ENCODE data around the gene TMEM121. TPM values are rescaled to one million over a fixed set of nuclear protein-coding genes. Genes with fewer than 3 reads are reported as not detected.
"Not testable (repeated sequence)": the region's sequence is repeated elsewhere in the genome, so short reads cannot be mapped to it uniquely, and the experiment has no call there.

Gene TMEM121
- total RNA-seq, 1 donor from 2014 or later, result 1.5 TPM

DNA sequence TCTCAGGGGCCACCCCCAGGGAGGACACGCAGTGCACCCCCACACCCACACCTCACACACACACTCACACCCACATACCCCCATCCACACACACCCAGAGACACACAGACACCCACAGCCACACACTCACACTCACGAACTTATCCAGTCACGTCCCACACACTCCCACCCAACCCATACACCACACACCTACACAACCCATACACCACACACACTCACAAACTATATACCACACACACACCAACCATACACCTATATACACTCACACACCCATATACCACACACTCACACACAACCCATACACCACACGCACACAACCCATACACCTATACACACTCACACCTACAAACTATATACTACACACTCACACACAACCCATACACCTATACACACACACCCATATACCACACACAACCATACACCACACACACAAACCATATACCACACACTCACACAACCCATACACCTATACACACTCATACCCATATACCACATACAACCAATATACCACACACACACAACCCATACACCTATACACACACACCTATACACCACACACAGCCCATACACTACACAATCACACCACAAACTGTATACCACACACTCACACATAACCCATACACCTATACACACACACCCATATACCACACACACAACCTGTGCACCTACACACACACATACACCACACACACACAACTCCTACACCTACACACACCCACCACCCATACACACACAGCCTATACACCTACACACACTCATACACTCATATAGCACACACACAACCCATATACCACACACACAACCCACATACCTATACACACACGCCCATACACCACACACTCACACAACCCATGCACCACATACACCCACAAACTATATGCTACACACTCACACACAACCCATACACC lies 42.7 kb downstream of the TMEM121 start:
- Histone ChIP-seq H3K4me3 (no peak overlapping the region), H3K9me3 (no peaks in the 10 kb centered on the region), H3K27ac (no peak overlapping the region), H3K4me1 (no peaks in the 10 kb centered on the region), H3K27me3 (no peaks in the 10 kb centered on the region), H3K36me3 (no peaks in the 10 kb centered on the region)
- intact Hi-C loops (cut with DNase I), result no loop called here
- DNase-seq (no peak), ATAC-seq (no peak)
- TF ChIP-seq, protein P1, sequence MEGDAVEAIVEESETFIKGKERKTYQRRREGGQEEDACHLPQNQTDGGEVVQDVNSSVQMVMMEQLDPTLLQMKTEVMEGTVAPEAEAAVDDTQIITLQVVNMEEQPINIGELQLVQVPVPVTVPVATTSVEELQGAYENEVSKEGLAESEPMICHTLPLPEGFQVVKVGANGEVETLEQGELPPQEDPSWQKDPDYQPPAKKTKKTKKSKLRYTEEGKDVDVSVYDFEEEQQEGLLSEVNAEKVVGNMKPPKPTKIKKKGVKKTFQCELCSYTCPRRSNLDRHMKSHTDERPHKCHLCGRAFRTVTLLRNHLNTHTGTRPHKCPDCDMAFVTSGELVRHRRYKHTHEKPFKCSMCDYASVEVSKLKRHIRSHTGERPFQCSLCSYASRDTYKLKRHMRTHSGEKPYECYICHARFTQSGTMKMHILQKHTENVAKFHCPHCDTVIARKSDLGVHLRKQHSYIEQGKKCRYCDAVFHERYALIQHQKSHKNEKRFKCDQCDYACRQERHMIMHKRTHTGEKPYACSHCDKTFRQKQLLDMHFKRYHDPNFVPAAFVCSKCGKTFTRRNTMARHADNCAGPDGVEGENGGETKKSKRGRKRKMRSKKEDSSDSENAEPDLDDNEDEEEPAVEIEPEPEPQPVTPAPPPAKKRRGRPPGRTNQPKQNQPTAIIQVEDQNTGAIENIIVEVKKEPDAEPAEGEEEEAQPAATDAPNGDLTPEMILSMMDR (IDR thresholded peaks at IDR 0.05), result no peak

GRCh38 chr14:105570482-105570881 lies 44.1 kb downstream of the TMEM121 start:
- TF ChIP-seq, protein P1 (IDR thresholded peaks at IDR 0.05), result no peak
- Histone ChIP-seq H3K36me3 (no peaks in the 10 kb centered on the region), H3K9me3 (no peaks in the 10 kb centered on the region), H3K27me3 (no peaks in the 10 kb centered on the region), H3K4me3 (no peak overlapping the region), H3K27ac (no peak overlapping the region), H3K4me1 (no peaks in the 10 kb centered on the region)
- ATAC-seq, result no peak
- no peak for DNase-seq
- intact Hi-C loops (cut with DNase I), result no loop called here

GRCh38 chr14:105571181-105571951 lies 45.0 kb downstream of the TMEM121 start:
- peak; percentile 52 for DNase-seq
- H3K36me3 ChIP-seq; H3K27me3 ChIP-seq; H3K4me1 ChIP-seq; intact Hi-C loops (cut with DNase I); H3K27ac ChIP-seq; H3K9me3 ChIP-seq; H3K4me3 ChIP-seq; ATAC-seq: not testable (repeated sequence)

GRCh38 chr14:105572063-105572462 lies 45.7 kb downstream of the TMEM121 start:
- H3K4me1 ChIP-seq; ATAC-seq; H3K4me3 ChIP-seq; H3K27ac ChIP-seq; H3K27me3 ChIP-seq; DNase-seq; intact Hi-C loops (cut with DNase I); H3K9me3 ChIP-seq; H3K36me3 ChIP-seq: not testable (repeated sequence)

DNA sequence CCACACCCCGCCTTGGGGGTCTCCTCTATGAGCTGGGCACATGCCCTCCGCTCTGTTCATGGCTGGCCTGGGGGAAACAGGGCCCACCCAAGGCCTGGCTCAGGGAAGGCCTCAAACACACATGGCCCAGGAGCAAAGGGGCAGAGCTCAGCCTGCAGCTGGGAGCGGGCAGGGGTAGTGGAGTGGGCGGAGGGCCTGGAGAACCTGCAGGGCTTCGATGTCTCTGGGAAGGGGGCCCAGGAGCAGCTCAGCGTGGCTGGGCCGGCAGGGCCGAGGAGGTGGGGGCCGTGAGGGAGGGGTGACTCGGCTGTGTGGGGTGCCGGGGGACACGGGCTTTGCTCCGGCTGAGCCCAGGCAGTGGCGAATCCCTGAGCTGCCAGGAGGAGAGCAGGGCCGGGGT lies 47.5 kb downstream of the TMEM121 start:
- DNase-seq, result peak; percentile 51
- H3K4me3 ChIP-seq; H3K36me3 ChIP-seq; H3K9me3 ChIP-seq; H3K4me1 ChIP-seq; ATAC-seq; intact Hi-C loops (cut with DNase I); H3K27me3 ChIP-seq; H3K27ac ChIP-seq: not testable (repeated sequence)

DNA sequence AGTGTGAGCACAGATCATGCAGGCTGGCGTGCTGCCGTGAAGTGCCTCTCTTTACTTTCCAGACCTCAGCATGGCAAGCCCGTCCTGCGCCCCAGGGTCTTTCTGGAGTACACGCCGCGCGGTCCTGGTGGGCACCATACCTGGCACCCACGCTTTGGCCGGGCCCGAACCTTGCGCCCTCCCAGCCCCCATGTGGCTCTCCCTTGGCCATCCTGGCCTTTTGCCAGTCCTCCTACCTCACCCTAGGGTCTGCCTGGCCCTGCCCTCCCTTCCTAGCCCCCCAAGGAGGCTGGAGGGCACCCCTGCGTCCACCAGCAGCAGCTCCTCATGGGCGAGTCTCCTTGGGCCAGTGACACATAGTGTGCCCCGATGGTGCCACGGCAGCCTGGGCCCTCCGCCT lies 48.0 kb downstream of the TMEM121 start:
- H3K36me3 ChIP-seq; intact Hi-C loops (cut with DNase I); H3K9me3 ChIP-seq; H3K27me3 ChIP-seq; ATAC-seq; H3K4me3 ChIP-seq; H3K27ac ChIP-seq; H3K4me1 ChIP-seq: not testable (repeated sequence)
- peak; percentile 25 for DNase-seq

DNA sequence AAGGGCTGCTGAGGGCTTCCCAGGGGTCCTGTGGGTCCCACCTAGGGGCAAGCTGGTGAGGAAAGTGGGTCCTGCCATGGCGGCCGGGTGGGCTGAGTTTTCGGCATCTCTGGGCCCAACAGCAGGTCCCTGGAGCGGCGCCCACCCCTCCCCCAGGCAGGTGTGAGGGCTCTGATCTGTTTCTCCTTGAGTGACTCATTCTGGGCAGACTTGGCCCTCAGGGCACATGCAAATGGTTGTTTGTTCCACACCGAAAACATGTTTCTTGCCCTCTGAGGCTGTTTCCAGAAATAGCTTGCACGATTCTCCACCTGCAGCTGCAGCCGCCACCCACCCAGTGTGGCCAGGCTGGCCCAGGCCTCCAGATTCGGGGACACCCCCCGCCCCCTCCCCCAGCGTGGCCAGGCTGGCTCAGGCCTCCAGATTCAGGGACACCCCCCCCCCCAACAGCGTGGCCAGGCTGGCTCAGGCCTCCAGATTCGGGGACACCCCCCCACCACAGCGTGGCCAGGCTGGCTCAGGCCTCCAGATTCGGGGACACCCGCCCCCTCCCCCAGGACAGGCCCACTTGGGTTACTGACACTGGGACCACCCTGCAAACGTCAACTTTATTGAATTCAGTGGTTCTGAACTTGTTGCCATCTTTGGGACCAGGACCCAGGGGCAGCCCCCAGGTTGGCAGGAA lies 48.8 kb downstream of the TMEM121 start:
- peak; percentile 26 for DNase-seq
- H3K9me3 ChIP-seq; H3K4me3 ChIP-seq; H3K27me3 ChIP-seq; intact Hi-C loops (cut with DNase I); H3K36me3 ChIP-seq; ATAC-seq; H3K27ac ChIP-seq; H3K4me1 ChIP-seq: not testable (repeated sequence)

Data from upper lobe of right lung (tissue), 1 donor.